ENCODE measurements around the gene PATJ.

DNA sequence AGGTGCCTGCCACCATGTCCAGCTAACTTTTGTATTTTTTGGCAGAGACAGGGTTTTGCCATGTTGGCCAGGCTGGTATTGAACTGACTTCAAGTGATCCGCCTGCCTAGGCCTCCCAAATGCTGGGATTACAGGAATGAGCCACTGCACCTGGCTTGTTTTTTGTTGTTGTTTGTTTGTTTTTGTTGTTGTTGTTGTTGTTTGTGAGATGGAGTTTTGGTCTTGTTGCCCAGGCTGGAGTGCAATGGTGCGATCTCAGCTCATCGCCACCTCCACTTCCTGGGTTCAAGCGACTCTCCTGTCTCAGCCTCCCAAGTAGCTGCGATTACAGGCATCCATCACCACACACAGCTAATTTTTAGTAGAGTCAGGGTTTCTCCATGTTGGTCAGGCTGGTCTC lies 445.3 kb downstream of the PATJ start:
- TF ChIP-seq, protein P1, sequence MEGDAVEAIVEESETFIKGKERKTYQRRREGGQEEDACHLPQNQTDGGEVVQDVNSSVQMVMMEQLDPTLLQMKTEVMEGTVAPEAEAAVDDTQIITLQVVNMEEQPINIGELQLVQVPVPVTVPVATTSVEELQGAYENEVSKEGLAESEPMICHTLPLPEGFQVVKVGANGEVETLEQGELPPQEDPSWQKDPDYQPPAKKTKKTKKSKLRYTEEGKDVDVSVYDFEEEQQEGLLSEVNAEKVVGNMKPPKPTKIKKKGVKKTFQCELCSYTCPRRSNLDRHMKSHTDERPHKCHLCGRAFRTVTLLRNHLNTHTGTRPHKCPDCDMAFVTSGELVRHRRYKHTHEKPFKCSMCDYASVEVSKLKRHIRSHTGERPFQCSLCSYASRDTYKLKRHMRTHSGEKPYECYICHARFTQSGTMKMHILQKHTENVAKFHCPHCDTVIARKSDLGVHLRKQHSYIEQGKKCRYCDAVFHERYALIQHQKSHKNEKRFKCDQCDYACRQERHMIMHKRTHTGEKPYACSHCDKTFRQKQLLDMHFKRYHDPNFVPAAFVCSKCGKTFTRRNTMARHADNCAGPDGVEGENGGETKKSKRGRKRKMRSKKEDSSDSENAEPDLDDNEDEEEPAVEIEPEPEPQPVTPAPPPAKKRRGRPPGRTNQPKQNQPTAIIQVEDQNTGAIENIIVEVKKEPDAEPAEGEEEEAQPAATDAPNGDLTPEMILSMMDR (IDR thresholded peaks at IDR 0.05): no peak
- TF ChIP-seq POLR2A (IDR thresholded peaks at IDR 0.05): no peak
